HCEC 1CT (cell line): ENCODE data around the gene RPL31.

ENCODE experiments used
- DNase-seq: peaks from one replicate; pipeline ENCODE4 v3.0.0-alpha.2; 2017

RPL31 gene

GRCh38 chr2:100997509-100998234, 4.4 kb upstream of the RPL31 start:
- no peak for DNase-seq

- DNase-seq, result no peak
Observed at GRCh38 chr2:100998235-100998573, 3.9 kb upstream of the RPL31 start.

- no peak for DNase-seq
Observed at GRCh38 chr2:100999995-101000394, 2.1 kb upstream of the RPL31 start.

GRCh38 chr2:101002562-101003277, 631 bp downstream of the RPL31 start:
- no peak for DNase-seq

- DNase-seq, result no peak
Observed at GRCh38 chr2:101003278-101003775, 1.2 kb downstream of the RPL31 start.

GRCh38 chr2:101004620-101005325, 2.7 kb downstream of the RPL31 start:
- no peak for DNase-seq

GRCh38 chr2:101006065-101006715, 4.1 kb downstream of the RPL31 start:
- DNase-seq, result no peak

GRCh38 chr2:101007415-101008345, 5.6 kb downstream of the RPL31 start:
- DNase-seq, result no peak

- no peak for DNase-seq
Observed at GRCh38 chr2:101011152-101011551, 9.1 kb downstream of the RPL31 start.

- no peak for DNase-seq
Observed at GRCh38 chr2:101012054-101012705, 10.1 kb downstream of the RPL31 start.

GRCh38 chr2:101012706-101013181, 10.7 kb downstream of the RPL31 start:
- DNase-seq, result peak; percentile 21

GRCh38 chr2:101014264-101014857, 12.3 kb downstream of the RPL31 start:
- DNase-seq, result no peak

- DNase-seq, result no peak
Observed at GRCh38 chr2:101017371-101017770, 15.3 kb downstream of the RPL31 start.

GRCh38 chr2:101018934-101019333, 16.8 kb downstream of the RPL31 start:
- no peak for DNase-seq

- DNase-seq, result no peak
Observed at GRCh38 chr2:101022221-101022620, 20.1 kb downstream of the RPL31 start.

GRCh38 chr2:101023327-101024107, 21.4 kb downstream of the RPL31 start:
- no peak for DNase-seq

GRCh38 chr2:101025561-101025960, 23.5 kb downstream of the RPL31 start:
- no peak for DNase-seq

- DNase-seq, result no peak
Observed at GRCh38 chr2:101026253-101026701, 24.2 kb downstream of the RPL31 start.

GRCh38 chr2:101026923-101027469, 24.9 kb downstream of the RPL31 start:
- DNase-seq, result no peak

GRCh38 chr2:101027852-101028251, 25.8 kb downstream of the RPL31 start:
- DNase-seq, result no peak
